SK-N-SH (cell line): ENCODE measurements around the gene GVQW3. TPM values are rescaled to one million over a fixed set of nuclear protein-coding genes. Genes with fewer than 3 reads are reported as not detected.

Source experiments
- CTCF ChIA-PET: fragments of 300-600, 350-600 bp; formaldehyde crosslinking; extraction: SDS; loops from one replicate; lab custom pipeline; 2021; lab: Yijun Ruan, JAX
- POLR2A ChIA-PET: fragments of 350-600 bp; sonication (Branson Sonifier 250); formaldehyde crosslinking; extraction: SDS; loops from one replicate; lab custom pipeline; 2020; ENCODE audit warnings: antibody characterized with exemption, inconsistent platforms; lab: Yijun Ruan, JAX
- DNase-seq: peaks from one replicate; pipeline ENCODE4 v3.0.0; 2012
- H2AFZ ChIP-seq: fragments of 200-600 bp; sonication (generic); 2 replicates; pipeline ENCODE4 v1.8.1; 2016; ENCODE audit warnings: antibody characterized with exemption, mild to moderate bottlenecking, low read depth
- H3F3A ChIP-seq: fragments of 200-600 bp; sonication (generic); replicated peaks from 2 replicates; pipeline ENCODE3; 2016; ENCODE audit warnings: antibody characterized with exemption, mild to moderate bottlenecking; ENCODE audit not compliant: insufficient read depth
- H3K27ac ChIP-seq, 2 experiments: fragments of 200-500 bp in 1 of 2; fragments of 200-600 bp in 1 of 2; sonication (Bioruptor generic) in 1 of 2; sonication (generic), shearing (Covaris generic) in 1 of 2; 2 replicates each; pipeline versions ENCODE4 v1.5.1 to v1.6.1; 2014 to 2016; ENCODE audit warnings: low read depth in 2 of 2, inconsistent platforms in 1 of 2, low read length in 1 of 2, mild to moderate bottlenecking in 1 of 2, mixed read lengths in 1 of 2
- H3K27me3 ChIP-seq: fragments of 200-600 bp; sonication (generic), shearing (Covaris generic); 2 replicates; pipeline ENCODE4 v1.6.1; 2016; ENCODE audit warnings: mixed run types; ENCODE audit not compliant: insufficient read depth
- H3K36me3 ChIP-seq, 2 experiments: fragments of 200-500 bp in 1 of 2; fragments of 200-600 bp in 1 of 2; sonication (Bioruptor generic) in 1 of 2; sonication (generic) in 1 of 2; replicated peaks in 1 of 2; 2 replicates each; pipeline versions ENCODE3 to v1.5.1; 2014 to 2016; ENCODE audit warnings: low read length in 1 of 2, mild to moderate bottlenecking in 1 of 2; ENCODE audit not compliant: insufficient read depth in 2 of 2, control insufficient read depth in 1 of 2
- H3K4me1 ChIP-seq, 2 experiments: fragments of 200-500 bp in 1 of 2; fragments of 200-600 bp in 1 of 2; sonication (Bioruptor generic) in 1 of 2; sonication (generic), shearing (Covaris generic) in 1 of 2; 2 replicates each; pipeline versions ENCODE4 v1.5.1 to v1.6.1; 2014 to 2016; ENCODE audit warnings: low read depth in 1 of 2, low read length in 1 of 2, mixed run types in 1 of 2; ENCODE audit not compliant: insufficient read depth in 2 of 2, control insufficient read depth in 1 of 2
- H3K4me2 ChIP-seq: fragments of 200-600 bp; sonication (generic), shearing (Covaris generic); 2 replicates; pipeline ENCODE4 v1.6.1; 2017; ENCODE audit warnings: mixed run types
- H3K4me3 ChIP-seq, 2 experiments: fragments of 200-500 bp in 1 of 2; fragments of 200-600 bp in 1 of 2; sonication (Bioruptor generic) in 1 of 2; sonication (generic), shearing (Covaris generic) in 1 of 2; 2 replicates each; pipeline versions ENCODE4 v1.5.1 to v1.8.1; 2014 to 2016; ENCODE audit warnings: low read depth in 2 of 2, inconsistent platforms in 1 of 2, low read length in 1 of 2, mild to moderate bottlenecking in 1 of 2, mixed read lengths in 1 of 2, moderate library complexity in 1 of 2
- H3K79me2 ChIP-seq: fragments of 200-600 bp; sonication (generic); 2 replicates; pipeline ENCODE4 v1.8.1; 2017; ENCODE audit warnings: mild to moderate bottlenecking; ENCODE audit not compliant: insufficient read depth
- H3K9ac ChIP-seq: fragments of 200-600 bp; sonication (generic); 2 replicates; pipeline ENCODE4 v1.6.1; 2017; ENCODE audit warnings: mixed run types
- H3K9me2 ChIP-seq: fragments of 200-600 bp; sonication (generic); 2 replicates; pipeline ENCODE4 v1.6.1; 2017; ENCODE audit warnings: mixed run types
- H3K9me3 ChIP-seq: fragments of 200-600 bp; sonication (generic); 2 replicates; pipeline ENCODE4 v1.6.1; 2017; ENCODE audit warnings: mixed run types, mild to moderate bottlenecking, moderate library complexity
- H4K20me1 ChIP-seq: fragments of 200-600 bp; sonication (generic); 2 replicates; pipeline ENCODE4 v1.6.1; 2017; ENCODE audit warnings: mild to moderate bottlenecking, mixed run types; ENCODE audit not compliant: insufficient read depth
- FOSL2 ChIP-seq: IDR thresholded peaks from 2 replicates; pipeline ENCODE4 v1.4.0; 2012; ENCODE audit warnings: low read depth, mild to moderate bottlenecking, moderate library complexity, borderline replicate concordance
- FOXJ3 ChIP-seq: sonication (generic); formaldehyde crosslinking; IDR thresholded peaks from 2 replicates; pipeline ENCODE4 v1.5.1; 2020; ENCODE audit warnings: mild to moderate bottlenecking, missing genetic modification reagents
- FOXM1 ChIP-seq: IDR thresholded peaks from 2 replicates; pipeline ENCODE4 v1.4.0; 2012; ENCODE audit warnings: low read depth, mild to moderate bottlenecking
- GATA2 ChIP-seq: sonication (generic); formaldehyde crosslinking; IDR thresholded peaks from 2 replicates; pipeline ENCODE4 v1.5.0; 2020; ENCODE audit warnings: mild to moderate bottlenecking, missing genetic modification reagents
- RFX5 ChIP-seq: IDR thresholded peaks from 2 replicates; pipeline ENCODE4 v1.6.1; 2012; ENCODE audit warnings: mild to moderate bottlenecking, improper control_type of control experiment, low read length
- RXRA ChIP-seq: IDR thresholded peaks from 2 replicates; pipeline ENCODE4 v1.4.0; 2012; ENCODE audit warnings: low read depth, mild to moderate bottlenecking, borderline replicate concordance
- SMC3 ChIP-seq: IDR thresholded peaks from 2 replicates; pipeline ENCODE4 v1.6.1; 2012; ENCODE audit warnings: low read depth, low read length, improper control_type of control experiment
- WGBS: methylation state at CpG from one replicate; pipeline ENCODE4 v1.1.6; 2017; ENCODE audit warnings: low lambda C conversion rate; 5-methylcytosine and 5-hydroxymethylcytosine counted together
- polyA plus RNA-seq, 3 experiments: library from polyadenylated mRNA; depleted of rRNA; stranded (reverse); fragments of >200 nt; gene quantifications; 2 replicates each; pipeline ENCODE4 v1.2.3, GENCODE V29; 2012
- TF ChIP-seq, protein P1 (sequence below): IDR thresholded peaks from 2 replicates; pipeline ENCODE4 v1.4.0; 2012; ENCODE audit warnings: low read depth, borderline replicate concordance
- TF ChIP-seq, protein P2 (sequence below): fragments of 200-600 bp; sonication (generic); IDR thresholded peaks from 2 replicates; pipeline ENCODE4 v1.6.1; 2017; ENCODE audit warnings: antibody characterized with exemption, mild to moderate bottlenecking, moderate library complexity

Gene GVQW3
- polyA plus RNA-seq, 1 of the 3 experiments (the other 2 are of a cell fraction), result 2.3 TPM

DNA sequence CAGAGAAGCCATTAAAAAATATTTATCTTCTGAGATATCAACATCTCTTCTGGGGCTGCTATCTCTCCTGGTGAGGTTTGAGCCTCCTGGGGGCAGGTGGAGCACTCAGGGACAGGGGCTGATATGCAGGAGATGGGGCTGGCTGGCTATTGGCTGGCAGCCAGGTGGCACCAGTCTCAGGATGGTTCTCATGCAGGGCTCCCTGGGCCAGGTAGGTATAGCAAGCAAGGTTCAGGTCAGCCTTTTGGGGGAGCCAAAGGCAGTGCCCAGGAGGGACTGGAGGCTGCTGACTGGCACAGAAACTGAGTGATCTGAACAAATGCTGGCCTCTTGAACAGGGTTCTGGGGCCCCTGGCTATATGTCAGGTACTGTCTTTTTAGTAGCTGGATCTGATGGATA, 34.0 kb downstream of the GVQW3 start:
- ChIA-PET CTCF (no interaction called here), POLR2A (no interaction called here)
- TF ChIP-seq RXRA (no peak), FOXM1 (no peak), FOSL2 (no peak), FOXJ3 (CRISPR knock-in tag) (no peak), SMC3 (no peak), GATA2 (CRISPR knock-in tag) (no peak), RFX5 (no peak)
- TF ChIP-seq, all 33 proteins: peak for 0
- Histone ChIP-seq H4K20me1 (no peaks in the 10 kb centered on the region), H3K79me2 (no peaks in the 10 kb centered on the region), H2AFZ (no peak overlapping the region), H3K36me3 (no peaks in the 10 kb centered on the region), H3K27ac (no peak overlapping the region), H3F3A (no peaks in the 10 kb centered on the region), H3K9me2 (no peaks in the 10 kb centered on the region), H3K4me3 (no peak overlapping the region), H3K9ac (no peak overlapping the region), H3K27me3 (no peaks in the 10 kb centered on the region), H3K9me3 (no peaks in the 10 kb centered on the region), H3K4me2 (no peak overlapping the region), H3K4me1 (peaks cover 0 to 3% of the 10 kb centered on the region in 2 experiments; a peak in 1 of 4 replicates)
- no peak for DNase-seq

DNA sequence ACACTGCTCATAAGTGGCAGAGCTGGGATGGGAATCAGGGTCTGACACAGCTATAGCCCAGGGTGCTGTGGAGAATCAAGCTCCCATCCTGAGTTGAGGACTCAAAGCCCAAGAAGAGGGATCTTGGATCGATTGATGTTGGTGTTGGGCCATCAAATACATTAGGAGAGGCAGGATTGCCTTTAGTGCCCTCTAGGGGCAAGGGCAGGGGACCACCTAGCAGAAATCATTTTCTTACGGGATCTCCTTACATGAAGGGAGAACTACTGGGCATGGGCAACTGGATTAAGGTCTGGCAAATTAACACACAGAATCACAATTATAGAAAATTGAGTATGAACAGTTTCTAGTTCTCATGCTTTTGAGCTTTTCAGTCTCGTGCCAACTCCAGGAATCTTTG, 38.8 kb downstream of the GVQW3 start:
- H3K27me3 ChIP-seq, result no peaks in the 10 kb centered on the region
- ChIA-PET POLR2A (no interaction called here), CTCF (interaction anchor here (0.7 to 2.1 kb wide), 3 partner anchors 10 to 40 kb away, joined by 3 to 4 read pairs (median 4); no protein-coding TSS in a partner anchor)
- no peak overlapping the region for H2AFZ ChIP-seq
- 49% methylated on average over 3 of the region's 3 CpGs for WGBS
- no peak overlapping the region for H3K4me2 ChIP-seq
- H3K9me3 ChIP-seq, result no peaks in the 10 kb centered on the region
- H4K20me1 ChIP-seq, result no peaks in the 10 kb centered on the region
- no peak for DNase-seq
- no peaks in the 10 kb centered on the region for H3F3A ChIP-seq
- H3K79me2 ChIP-seq, result no peaks in the 10 kb centered on the region
- no peak overlapping the region for H3K27ac ChIP-seq
- no peaks in the 10 kb centered on the region for H3K9me2 ChIP-seq
- TF ChIP-seq, protein P1, sequence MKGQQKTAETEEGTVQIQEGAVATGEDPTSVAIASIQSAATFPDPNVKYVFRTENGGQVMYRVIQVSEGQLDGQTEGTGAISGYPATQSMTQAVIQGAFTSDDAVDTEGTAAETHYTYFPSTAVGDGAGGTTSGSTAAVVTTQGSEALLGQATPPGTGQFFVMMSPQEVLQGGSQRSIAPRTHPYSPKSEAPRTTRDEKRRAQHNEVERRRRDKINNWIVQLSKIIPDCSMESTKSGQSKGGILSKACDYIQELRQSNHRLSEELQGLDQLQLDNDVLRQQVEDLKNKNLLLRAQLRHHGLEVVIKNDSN, result no peak
- TF ChIP-seq, protein P2, sequence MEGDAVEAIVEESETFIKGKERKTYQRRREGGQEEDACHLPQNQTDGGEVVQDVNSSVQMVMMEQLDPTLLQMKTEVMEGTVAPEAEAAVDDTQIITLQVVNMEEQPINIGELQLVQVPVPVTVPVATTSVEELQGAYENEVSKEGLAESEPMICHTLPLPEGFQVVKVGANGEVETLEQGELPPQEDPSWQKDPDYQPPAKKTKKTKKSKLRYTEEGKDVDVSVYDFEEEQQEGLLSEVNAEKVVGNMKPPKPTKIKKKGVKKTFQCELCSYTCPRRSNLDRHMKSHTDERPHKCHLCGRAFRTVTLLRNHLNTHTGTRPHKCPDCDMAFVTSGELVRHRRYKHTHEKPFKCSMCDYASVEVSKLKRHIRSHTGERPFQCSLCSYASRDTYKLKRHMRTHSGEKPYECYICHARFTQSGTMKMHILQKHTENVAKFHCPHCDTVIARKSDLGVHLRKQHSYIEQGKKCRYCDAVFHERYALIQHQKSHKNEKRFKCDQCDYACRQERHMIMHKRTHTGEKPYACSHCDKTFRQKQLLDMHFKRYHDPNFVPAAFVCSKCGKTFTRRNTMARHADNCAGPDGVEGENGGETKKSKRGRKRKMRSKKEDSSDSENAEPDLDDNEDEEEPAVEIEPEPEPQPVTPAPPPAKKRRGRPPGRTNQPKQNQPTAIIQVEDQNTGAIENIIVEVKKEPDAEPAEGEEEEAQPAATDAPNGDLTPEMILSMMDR, result peak; percentile 33; the same call in 1 of the 2 replicates
- TF ChIP-seq, all 33 proteins: peak for 1
- Histone ChIP-seq H3K4me1 (peaks cover 0 to 3% of the 10 kb centered on the region in 2 experiments; a peak in 1 of 4 replicates), H3K36me3 (no peaks in the 10 kb centered on the region), H3K9ac (no peak overlapping the region), H3K4me3 (no peak overlapping the region)

DNA sequence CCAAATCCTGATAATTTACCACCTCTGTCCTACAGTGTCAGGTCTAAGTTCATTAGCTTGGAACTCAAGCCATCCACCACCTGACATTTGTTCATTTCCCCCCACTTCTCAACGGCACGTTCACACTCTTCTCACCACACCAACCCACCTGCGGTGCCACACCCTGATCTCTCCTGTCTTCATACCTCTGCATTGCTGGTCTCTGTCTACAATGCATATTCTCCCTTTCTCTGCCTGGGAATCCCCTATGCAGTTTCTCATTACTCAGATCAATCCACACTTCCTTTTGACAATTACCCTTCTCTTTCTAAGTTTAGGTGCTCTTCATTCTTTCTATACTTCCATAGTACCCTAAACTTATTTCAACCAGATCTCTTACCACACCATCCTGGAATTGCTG, 43.3 kb downstream of the GVQW3 start:
- TF ChIP-seq RFX5, result no peak
- no peaks in the 10 kb centered on the region for H3K36me3 ChIP-seq
- no peak overlapping the region for H3K9ac ChIP-seq
- H3K4me3 ChIP-seq, result no peak overlapping the region
- no peaks in the 10 kb centered on the region for H3K27me3 ChIP-seq
- H3K4me2 ChIP-seq, result no peak overlapping the region
- H3F3A ChIP-seq, result no peaks in the 10 kb centered on the region
- no peaks in the 10 kb centered on the region; a peak in 1 of 4 replicates for H3K4me1 ChIP-seq
- no peaks in the 10 kb centered on the region for H3K9me2 ChIP-seq
- 80% methylated on average over 3 of the region's 3 CpGs for WGBS
- ChIA-PET CTCF (no interaction called here), POLR2A (interaction anchor here (1.1 kb wide), 1 partner anchor 16 kb away, joined by 3 read pairs; no protein-coding TSS in a partner anchor)
- H2AFZ ChIP-seq, result no peak overlapping the region
- no peaks in the 10 kb centered on the region for H4K20me1 ChIP-seq
- DNase-seq, result no peak
- no peaks in the 10 kb centered on the region for H3K79me2 ChIP-seq
- no peaks in the 10 kb centered on the region for H3K9me3 ChIP-seq
- no peak overlapping the region for H3K27ac ChIP-seq
